Measurements from ENCODE around the gene NBEA. TPM values are rescaled to one million over a fixed set of nuclear protein-coding genes. Genes with fewer than 3 reads are reported as not detected.
"Not testable (repeated sequence)": the region's sequence is repeated elsewhere in the genome, so short reads cannot be mapped to it uniquely, and the experiment has no call there.

The NBEA gene, protein sequence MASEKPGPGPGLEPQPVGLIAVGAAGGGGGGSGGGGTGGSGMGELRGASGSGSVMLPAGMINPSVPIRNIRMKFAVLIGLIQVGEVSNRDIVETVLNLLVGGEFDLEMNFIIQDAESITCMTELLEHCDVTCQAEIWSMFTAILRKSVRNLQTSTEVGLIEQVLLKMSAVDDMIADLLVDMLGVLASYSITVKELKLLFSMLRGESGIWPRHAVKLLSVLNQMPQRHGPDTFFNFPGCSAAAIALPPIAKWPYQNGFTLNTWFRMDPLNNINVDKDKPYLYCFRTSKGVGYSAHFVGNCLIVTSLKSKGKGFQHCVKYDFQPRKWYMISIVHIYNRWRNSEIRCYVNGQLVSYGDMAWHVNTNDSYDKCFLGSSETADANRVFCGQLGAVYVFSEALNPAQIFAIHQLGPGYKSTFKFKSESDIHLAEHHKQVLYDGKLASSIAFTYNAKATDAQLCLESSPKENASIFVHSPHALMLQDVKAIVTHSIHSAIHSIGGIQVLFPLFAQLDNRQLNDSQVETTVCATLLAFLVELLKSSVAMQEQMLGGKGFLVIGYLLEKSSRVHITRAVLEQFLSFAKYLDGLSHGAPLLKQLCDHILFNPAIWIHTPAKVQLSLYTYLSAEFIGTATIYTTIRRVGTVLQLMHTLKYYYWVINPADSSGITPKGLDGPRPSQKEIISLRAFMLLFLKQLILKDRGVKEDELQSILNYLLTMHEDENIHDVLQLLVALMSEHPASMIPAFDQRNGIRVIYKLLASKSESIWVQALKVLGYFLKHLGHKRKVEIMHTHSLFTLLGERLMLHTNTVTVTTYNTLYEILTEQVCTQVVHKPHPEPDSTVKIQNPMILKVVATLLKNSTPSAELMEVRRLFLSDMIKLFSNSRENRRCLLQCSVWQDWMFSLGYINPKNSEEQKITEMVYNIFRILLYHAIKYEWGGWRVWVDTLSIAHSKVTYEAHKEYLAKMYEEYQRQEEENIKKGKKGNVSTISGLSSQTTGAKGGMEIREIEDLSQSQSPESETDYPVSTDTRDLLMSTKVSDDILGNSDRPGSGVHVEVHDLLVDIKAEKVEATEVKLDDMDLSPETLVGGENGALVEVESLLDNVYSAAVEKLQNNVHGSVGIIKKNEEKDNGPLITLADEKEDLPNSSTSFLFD (N-terminal part only)
- total RNA-seq = 10 to 100 TPM; 12.2 to 20.8 TPM
- long read RNA-seq, partial matches to known transcripts = 1 of 5 reads
- long read RNA-seq, other reads (novel, unspliced or antisense) = 4 of 5 reads

DNA sequence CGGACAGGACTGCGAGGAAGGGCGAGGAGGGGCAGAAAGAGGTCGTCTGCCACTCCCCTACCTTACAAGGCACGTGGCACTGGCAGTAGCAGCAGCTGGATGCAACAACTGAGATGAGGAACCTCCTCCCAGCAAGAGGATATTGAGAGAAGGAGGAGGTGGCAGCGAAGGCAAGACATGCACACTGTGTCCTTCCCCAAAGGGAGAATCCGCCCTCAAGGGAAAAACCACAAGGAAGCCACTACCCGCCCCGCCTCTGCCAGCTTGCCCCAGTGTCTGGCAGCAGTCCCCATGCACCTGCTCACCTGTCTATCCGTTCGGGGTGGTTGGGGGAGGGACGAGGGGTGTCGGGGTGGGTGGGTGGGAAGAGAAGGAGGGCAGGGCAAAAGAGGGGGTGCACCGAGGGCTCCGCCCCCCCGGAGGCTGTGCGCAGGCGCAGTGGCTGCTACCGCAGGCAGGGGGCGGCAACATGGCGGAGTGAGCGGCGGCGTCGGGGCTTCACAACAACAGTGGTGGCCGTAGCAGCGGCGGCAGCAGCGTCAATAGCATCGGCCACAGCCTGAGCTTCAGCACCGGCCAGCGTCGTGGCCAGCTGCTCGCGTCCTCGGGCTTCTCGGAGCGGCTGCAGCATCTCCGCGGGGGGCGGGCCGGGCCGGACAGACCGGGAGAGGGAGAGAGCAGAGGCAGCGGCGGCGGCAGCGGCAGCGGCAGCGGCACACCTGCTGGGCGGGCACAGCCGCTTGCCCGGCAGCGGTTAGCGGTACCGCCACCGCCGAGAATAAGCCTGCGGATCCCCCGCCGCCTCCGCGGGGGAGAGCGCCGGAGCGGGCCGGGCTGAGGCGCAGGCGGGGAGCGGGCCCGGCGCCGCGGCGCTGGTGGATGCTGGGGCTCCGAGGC is at the start of gene NBEA:
Gene NBEA, plus strand, starts transcription at position 436 of the 897 bp plus-strand sequence. CDS start 551 bp downstream, outside the sequence.
- peak; percentile 92 to 94 for ATAC-seq
- intact Hi-C loops (cut with DNase I) = no loop called here
- DNase-seq = peak; percentile 78

DNA sequence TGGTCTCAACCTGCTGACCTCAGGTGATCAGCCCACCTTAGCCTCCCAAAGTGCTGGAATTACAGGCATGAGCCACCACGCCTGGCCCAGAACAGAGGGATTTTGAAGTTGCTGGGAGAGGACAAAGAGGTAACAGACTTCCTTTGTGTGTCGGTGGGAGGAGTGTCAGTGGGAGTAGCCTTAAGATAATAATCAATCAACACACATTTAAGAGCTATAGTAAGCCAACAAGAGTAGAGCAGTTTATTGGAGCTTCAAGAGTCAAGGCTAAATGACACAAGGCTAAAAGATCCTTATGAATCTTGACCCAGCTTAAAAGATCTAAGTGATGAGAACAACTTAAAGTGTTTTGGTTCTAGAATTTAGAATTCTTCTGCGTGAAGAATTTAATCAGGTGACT is 47.3 kb upstream of the NBEA start:
- ATAC-seq (no peak), DNase-seq (no peak)
- intact Hi-C loops (cut with DNase I) = no loop called here

DNA sequence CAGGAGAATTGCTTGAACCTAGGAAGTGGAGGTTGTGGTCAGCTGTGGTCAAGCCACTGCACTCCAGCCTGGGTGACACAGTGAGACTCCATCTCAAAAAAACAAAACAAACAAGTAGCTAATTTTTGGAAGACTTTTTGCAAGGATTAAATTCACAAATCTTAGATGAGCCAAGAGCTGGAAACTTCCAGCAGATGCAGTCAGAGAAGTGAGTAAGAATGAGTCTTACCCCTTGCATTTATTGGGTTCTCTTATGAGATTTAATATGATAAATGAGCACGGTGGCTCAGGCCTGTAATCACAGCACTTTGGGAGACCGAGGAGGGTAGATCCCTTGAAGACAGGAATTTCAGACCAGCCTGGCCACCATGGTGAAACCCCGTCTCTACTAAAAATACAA is 44.9 kb upstream of the NBEA start:
- ATAC-seq = no peak
- intact Hi-C loops (cut with DNase I) = no loop called here
- no peak for DNase-seq

DNA sequence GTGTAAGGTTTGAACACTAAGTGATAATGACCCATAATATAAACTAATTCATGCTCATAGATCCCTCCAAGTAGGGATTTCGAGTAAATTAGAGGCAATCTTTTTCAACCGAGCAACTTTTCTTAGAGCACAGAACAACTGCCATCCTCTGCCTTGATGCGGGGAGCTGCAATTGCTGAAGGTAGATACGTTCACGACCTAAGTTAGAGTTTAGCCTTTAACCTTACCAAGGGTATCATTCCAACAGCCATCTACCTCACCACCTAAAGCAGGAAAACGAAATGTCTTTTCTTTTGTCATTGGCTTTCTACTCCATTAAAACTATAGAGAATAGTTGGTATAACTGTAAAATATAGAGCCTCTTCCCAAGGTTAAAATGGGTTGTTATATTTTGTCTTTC is 42.2 kb upstream of the NBEA start:
- intact Hi-C loops (cut with DNase I) = no loop called here

DNA sequence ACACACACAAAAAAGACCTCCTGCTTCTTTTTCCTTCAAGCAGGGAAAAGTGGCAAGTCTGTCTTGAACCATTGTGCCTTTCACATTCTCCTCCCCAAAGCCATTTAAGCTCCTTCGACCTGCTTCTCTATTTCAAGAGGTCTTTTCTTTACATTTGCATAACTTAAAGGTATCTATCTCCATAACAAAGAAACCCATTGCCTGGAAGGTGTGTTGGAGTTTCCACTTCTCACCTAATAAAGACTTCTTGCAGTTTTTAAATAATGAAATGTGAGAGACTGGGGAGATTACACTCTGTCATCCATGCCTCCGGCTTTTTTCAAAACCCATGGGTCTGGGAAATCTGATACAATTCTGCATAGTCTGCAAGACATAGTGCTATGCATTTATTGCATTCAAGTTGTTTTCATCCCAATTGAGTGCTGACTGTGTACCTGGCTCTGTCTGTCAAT is 41.8 kb upstream of the NBEA start:
- DNase-seq = no peak
- intact Hi-C loops (cut with DNase I) = no loop called here
- ATAC-seq = no peak

More for the DNA sequence above, 42.2 kb upstream of the NBEA start:
- ATAC-seq = no peak
- no peak for DNase-seq

DNA sequence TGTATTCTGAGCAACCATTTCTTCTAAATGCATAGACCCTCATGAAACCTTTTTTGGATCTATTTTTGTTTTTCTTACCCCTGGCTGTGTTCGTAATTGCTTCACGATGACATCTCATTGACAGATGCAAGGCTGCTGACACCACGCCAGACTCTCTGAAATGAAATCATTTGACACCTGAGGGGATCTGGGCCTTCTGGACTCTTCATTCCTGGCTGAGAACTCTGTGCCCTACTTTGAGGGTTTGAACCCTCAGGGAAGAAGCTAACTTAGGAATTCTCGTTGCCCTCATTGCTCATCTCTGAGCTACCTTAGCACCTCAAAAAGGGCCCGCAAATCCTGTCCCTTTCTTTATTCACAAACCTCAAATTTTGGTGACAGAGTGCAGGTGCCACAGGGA is 40.5 kb upstream of the NBEA start:
- intact Hi-C loops (cut with DNase I) = no loop called here
- DNase-seq (no peak), ATAC-seq (no peak)

DNA sequence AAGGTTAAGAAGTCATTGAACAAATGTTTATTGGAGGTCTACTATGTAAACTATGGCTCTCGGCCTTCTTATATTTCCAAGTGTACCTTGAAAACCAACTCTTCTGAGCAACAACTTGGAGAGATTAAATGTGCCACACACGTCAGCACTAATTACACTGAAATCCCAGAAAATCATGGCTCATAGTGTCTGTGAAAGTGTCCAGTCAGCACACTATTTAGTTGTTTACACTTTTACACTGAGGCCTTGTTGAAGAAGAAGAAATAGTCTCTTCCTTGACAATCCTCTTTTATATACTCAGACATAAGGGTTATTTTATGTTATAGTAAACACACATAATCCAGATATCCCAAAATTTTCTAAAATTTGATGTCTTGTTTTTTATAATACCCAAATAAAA is 30.9 kb upstream of the NBEA start:
- intact Hi-C loops (cut with DNase I) = no loop called here
- no peak for DNase-seq
- no peak for ATAC-seq

DNA sequence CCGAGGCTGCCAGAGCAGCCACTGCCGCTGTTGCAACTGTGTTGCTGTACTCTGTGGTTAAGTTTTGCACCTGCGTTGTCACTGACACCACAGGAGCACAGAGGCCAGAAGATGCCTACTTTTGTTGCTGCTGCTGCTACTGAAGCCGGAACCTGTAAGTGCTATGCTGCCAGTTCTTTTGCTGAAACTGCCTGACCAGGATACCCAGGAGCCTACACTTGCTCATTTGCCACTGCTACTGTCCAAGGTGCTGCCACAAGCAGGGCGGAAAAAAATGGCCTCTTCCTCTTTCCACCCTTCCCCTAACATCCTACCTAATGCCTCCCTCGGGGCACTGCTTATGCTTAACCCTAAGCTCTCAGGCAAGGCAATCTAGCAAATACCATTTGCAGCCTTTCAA is 29.0 kb upstream of the NBEA start:
- intact Hi-C loops (cut with DNase I) = no loop called here
- ATAC-seq = no peak
- DNase-seq = no peak

DNA sequence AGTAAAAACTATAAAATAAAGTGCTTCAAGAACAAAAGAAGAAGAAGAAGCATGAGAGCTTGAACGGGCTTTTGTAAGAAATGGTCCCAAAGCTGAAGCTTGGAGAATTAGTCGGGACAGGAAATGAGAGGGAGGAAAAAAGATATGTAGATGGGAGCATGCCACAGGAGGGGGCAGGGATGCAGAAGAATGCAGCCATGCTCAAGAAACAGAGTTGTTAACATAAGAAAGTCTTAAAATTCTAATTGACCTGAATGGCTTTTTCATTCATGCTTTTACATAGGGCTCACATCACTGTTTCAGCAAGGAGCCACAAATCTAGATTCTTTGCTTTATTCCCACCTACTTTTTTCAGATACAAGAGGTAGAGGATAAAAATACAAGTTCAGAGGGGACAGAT is 27.7 kb upstream of the NBEA start:
- DNase-seq = no peak
- no peak for ATAC-seq
- intact Hi-C loops (cut with DNase I) = no loop called here

DNA sequence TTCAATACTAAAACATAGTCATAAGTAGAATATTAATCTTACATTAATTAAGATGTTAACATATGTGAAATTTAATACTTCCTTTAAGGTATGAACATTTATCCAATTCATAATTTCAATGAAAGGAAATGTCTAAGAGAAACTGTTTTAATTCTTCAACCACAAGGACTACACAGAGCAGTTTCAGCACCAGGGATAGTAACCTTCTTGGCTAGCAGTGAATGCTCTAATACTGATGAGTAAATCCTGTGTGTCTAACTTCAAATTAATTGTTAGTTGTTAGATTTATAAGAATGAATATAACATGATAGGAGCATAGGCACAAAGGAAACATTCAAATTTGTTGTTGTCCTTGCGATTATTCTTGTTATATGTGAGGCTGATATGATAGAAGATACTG is 15.6 kb upstream of the NBEA start:
- intact Hi-C loops (cut with DNase I) = no loop called here
- DNase-seq (no peak), ATAC-seq (no peak)

DNA sequence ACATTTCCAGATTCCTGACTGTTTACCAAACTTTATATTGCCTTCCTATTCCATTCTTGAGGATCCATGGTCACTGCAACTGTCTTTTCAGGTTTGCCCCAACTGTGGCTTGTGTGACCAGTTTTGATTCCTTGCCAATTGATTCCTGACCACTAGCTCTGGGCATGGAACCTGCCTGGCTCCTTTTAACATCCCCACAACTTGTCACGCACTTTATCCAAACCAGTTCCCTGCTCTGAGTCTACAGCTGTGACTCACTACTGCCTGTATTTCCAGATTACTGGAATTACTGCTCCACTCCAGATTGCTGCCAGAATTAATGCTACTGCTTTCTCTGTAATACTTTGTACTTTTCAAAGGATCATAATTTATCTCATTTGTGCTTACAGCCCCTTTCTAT is 13.4 kb upstream of the NBEA start:
- DNase-seq; intact Hi-C loops (cut with DNase I): not testable (repeated sequence)

DNA sequence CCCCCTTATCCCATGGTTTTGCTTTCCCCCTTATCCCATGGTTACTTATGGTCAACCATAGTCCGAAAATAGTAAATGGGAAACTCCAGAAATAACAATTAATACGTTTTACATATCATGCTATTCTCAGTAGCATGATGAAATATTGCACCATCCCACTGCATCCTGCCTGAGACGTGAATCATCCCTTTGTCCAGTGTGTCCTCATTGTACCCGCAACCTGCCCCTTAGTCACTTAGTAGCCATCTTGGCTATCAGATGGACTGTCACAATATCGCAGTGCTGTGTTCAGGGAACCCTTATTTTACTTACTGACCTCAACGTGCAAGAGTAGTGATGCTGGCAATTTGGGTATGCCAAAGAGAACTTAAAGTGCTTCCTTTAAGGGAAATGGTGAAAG is 10.5 kb upstream of the NBEA start:
- ATAC-seq (no peak), DNase-seq (no peak)
- intact Hi-C loops (cut with DNase I) = no loop called here

More for the DNA sequence above, 13.4 kb upstream of the NBEA start:
- ATAC-seq = not testable (repeated sequence)

DNA sequence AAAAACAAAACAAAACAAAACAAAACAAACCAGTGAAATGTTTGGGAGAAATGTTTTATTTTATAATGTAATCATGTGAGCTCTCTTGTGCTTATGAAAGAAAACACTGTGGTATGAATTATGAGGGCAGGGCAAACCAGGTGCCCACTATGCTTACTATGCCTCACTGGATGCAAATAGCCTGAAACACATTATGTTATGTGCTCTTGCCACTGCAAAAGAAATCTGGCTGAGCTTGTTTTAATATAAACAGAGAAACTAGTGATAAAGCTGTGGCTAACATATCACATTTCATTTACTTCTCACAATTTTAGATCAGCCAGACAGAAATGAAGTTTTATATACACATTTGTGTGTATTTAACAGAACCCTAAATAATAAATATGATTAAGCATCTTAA is 8.7 kb upstream of the NBEA start:
- ATAC-seq (no peak), DNase-seq (no peak)
- intact Hi-C loops (cut with DNase I) = no loop called here

DNA sequence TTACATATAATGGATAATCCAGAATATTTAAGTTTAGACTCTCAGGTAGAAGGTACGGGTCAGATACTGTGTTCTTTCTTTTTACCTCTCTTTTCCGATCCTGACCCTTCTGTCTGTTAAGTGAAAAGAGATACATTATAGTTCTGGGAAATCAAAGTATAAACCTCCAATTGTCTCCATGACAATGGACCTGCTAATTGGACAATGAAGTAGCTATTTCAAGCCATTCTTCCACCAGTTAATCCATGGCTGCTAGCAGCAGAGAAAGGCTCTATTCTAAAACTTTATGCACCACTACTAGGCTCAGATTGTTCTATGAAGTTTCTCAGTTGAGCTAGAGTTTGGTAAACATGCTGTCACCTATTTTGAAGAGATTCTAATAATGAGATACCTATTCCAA is 8.3 kb upstream of the NBEA start:
- ATAC-seq (no peak), DNase-seq (no peak)
- intact Hi-C loops (cut with DNase I) = no loop called here

DNA sequence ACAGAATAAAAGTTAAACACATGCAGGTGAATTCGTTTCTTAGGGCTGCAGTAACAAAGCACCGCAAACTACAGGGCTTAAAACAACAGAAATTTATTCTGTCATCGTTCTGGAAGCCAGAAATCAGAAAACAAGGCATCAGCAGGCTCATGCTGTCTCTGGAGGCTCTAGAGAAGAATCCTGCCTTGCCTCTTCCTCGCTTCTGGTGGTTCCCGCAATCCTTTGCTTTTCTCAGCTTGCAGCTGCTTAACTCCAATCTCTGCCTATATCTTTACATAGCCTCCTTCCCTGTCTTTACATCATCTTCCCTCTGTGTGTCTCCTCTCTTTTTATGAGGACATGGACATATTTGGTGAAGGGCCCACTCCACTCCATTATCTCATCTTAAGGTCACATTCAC is 6.2 kb upstream of the NBEA start:
- ATAC-seq (no peak), DNase-seq (no peak)
- intact Hi-C loops (cut with DNase I) = no loop called here

DNA sequence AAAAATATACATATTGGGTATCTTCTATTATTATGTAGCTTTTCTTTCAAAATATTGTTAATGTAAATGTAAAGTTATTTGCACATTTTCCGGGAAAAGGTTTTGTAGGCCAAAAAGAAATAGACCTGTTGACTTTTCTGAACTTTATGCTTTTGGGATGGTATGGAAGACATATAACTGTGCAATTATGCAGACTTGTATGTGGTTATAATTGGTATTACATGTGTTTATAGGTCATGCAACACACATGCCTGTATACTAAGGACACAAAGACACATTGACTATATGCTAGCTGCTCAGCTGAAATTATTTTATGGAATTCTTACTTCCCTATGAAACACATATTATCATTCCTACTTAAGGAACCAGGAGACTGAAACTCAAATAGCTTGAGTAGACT is 2.3 kb upstream of the NBEA start:
- ATAC-seq (no peak), DNase-seq (no peak)
- intact Hi-C loops (cut with DNase I) = no loop called here

DNA sequence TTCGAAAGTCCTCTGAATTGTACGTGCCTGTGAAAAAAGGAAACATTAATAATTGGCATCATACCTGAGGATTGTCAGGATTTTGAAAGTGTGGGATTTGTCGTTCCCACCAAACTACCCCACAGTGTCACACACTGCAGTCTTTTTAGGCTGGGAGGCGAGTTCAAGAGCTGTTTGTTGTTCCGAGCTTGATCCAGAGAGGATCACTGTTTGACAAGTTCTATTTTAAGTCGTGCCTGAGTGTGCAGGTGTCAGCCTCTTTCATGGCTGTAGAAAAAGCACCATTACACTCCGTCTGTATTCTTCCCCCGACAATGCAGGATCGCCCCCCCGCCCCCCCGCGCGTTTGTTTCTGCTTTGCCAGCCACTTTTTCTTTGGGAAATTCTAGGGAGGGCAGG is 635 bp upstream of the NBEA start:
- peak in 1 of 2 donors; percentile 7 for ATAC-seq
- intact Hi-C loops (cut with DNase I) = no loop called here
- DNase-seq = no peak

DNA sequence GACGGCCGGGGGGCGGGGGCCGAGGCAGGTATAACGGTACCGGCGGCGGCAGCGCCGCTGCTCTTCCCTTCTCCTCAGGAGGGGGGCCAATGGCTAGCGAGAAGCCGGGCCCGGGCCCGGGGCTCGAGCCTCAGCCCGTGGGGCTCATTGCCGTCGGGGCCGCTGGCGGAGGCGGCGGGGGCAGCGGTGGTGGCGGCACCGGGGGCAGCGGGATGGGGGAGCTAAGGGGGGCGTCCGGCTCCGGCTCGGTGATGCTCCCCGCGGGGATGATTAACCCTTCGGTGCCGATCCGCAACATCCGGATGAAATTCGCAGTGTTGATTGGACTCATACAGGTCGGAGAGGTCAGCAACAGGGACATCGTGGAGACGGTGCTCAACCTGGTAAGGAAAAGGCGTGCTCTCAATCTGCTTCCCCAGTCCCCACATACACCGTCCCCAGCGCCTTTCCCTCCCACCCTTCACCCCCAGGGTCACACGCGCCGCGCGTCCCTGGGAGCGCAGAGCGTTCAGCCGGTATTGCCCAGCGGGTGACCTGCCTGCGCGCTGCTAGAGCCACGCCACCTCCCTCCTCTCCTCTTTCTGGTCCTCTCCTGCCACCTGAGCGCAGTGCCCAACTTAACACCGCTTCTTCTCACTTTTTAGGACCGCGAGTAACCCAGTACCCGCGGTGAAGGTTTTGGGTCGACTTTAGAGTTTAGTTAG is 814 bp downstream of the NBEA start:
- ATAC-seq = peak; percentile 46 to 50
- intact Hi-C loops (cut with DNase I) = no loop called here
- peak; percentile 28 for DNase-seq

All from left cardiac atrium (tissue), 4 donors.